GM19043 (cell line): ENCODE results near the gene LRRC8D.
"Not testable (repeated sequence)": the region's sequence is repeated elsewhere in the genome, so short reads cannot be mapped to it uniquely, and the experiment has no call there.

ENCODE experiments used
- ATAC-seq: cut with Tn5 transposase; IDR thresholded peaks from one replicate; pipeline ENCODE4 v1.9.1; 2021; ENCODE audit warnings: low read depth; ENCODE audit not compliant: unreplicated experiment

The LRRC8D gene

DNA sequence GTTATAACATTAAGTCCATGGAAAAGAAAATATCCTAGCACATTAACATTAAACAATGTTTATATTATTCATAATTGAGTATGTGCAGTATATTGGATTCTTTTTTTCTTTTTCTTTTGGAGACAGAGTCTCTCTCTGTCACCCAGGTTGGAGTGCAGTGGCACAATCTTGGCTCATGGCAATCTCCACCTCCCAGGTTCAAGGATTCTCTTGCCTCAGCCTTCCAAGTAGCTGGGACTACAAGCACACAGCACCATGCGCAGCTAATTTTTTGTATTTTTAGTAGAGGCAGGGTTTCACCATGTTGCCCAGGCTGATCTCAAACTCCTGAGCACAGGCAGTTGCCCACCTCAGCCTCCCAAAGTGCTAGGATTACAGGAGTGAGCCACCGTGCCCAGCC lies 162.0 kb downstream of the LRRC8D start:
- not testable (repeated sequence) for ATAC-seq

DNA sequence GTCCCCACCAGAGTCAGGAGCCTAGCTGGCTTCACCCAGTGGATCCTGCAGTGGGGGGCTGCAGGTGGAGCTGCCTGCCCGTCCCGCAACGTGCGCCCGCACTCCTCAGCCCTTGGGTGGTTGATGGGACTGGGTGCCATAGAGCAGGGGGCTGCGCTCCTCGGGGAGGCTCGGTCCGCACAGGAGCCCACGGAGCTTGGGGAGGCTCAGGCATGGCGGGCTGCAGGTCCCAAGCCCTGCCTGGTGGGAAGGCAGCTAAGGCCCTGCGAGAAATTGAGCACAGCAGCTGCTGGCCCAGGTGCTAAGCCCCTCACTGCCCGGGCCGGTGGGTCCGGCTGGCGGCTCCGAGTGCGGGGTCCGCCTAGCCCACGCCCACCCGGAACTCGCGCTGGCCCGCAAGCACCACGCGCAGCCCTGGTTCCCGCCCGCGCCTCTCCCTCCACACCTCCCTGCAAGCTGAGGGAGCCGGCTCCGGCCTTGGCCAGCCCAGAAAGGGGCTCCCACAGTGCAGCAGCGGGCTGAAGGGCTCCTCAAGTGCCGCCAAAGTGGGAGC lies 163.8 kb downstream of the LRRC8D start:
- ATAC-seq: not testable (repeated sequence)

DNA sequence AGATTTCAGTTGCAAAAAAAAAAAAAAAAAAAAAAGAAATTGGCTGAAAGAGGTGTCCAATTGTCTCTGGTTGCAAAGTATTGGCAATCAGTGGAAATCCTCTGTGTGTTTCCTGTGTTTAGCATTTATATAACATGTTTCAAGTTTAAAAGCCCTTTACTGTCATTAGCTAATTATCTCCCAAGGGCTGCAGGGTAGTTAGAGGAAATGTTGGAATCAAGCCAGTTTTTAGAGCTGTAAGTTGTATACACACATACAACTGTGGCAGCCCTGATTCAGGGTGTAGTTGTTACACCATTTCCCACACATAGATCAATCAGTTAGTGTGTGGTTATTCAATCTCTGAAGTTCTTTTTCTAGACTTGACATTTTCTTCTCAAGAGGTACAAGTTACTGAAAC lies 165.2 kb downstream of the LRRC8D start:
- ATAC-seq: no peak
